HEK293 (cell line): ENCODE measurements around the gene DNAJC11.

Experiments used
- BCL6B ChIP-seq: fragments of 450-650 bp; formaldehyde crosslinking; IDR thresholded peaks from 2 replicates; pipeline ENCODE4 v1.5.1; 2017; ENCODE audit warnings: missing biosample characterization, missing genetic modification characterization
- GLI2 ChIP-seq: fragments of 450-650 bp; formaldehyde crosslinking; IDR thresholded peaks from 2 replicates; pipeline ENCODE4; 2017; ENCODE audit warnings: missing biosample characterization, missing genetic modification characterization, low read depth, borderline replicate concordance
- OSR2 ChIP-seq: fragments of 450-650 bp; formaldehyde crosslinking; IDR thresholded peaks from 2 replicates; pipeline ENCODE4 v1.5.1; 2016; ENCODE audit warnings: missing biosample characterization, missing genetic modification characterization
- RBAK ChIP-seq: fragments of 450-650 bp; formaldehyde crosslinking; IDR thresholded peaks from 2 replicates; pipeline ENCODE4 v1.5.1; 2016; ENCODE audit warnings: missing biosample characterization, missing genetic modification characterization
- SP7 ChIP-seq: fragments of 450-650 bp; formaldehyde crosslinking; IDR thresholded peaks from 2 replicates; pipeline ENCODE4 v1.5.1; 2016; ENCODE audit warnings: missing biosample characterization, missing genetic modification characterization
- WT1 ChIP-seq: fragments of 450-650 bp; formaldehyde crosslinking; IDR thresholded peaks from 2 replicates; pipeline ENCODE4 v1.5.1; 2016; ENCODE audit warnings: missing biosample characterization, missing genetic modification characterization
- ZBTB44 ChIP-seq: fragments of 450-650 bp; IDR thresholded peaks from 2 replicates; pipeline ENCODE4 v1.5.1; 2018; ENCODE audit warnings: missing biosample characterization, mild to moderate bottlenecking, missing genetic modification characterization
- ZBTB8A ChIP-seq: fragments of 450-650 bp; formaldehyde crosslinking; IDR thresholded peaks from 2 replicates; pipeline ENCODE4 v1.5.1; 2016; ENCODE audit warnings: missing biosample characterization, missing genetic modification characterization
- ZNF155 ChIP-seq: fragments of 450-650 bp; formaldehyde crosslinking; IDR thresholded peaks from 2 replicates; pipeline ENCODE4 v1.5.1; 2016; ENCODE audit warnings: missing biosample characterization, missing genetic modification characterization
- ZNF2 ChIP-seq: fragments of 450-650 bp; formaldehyde crosslinking; IDR thresholded peaks from 2 replicates; pipeline ENCODE4 v1.5.1; 2016; ENCODE audit warnings: missing biosample characterization, missing genetic modification characterization
- ZNF248 ChIP-seq: fragments of 450-650 bp; formaldehyde crosslinking; IDR thresholded peaks from 2 replicates; pipeline ENCODE4 v1.5.1; 2017; ENCODE audit warnings: missing biosample characterization, missing genetic modification characterization
- ZNF302 ChIP-seq: fragments of 450-650 bp; formaldehyde crosslinking; IDR thresholded peaks from 2 replicates; pipeline ENCODE4 v1.5.1; 2016; ENCODE audit warnings: missing biosample characterization, missing genetic modification characterization, low read depth
- ZNF311 ChIP-seq: fragments of 450-650 bp; formaldehyde crosslinking; IDR thresholded peaks from 2 replicates; pipeline ENCODE4 v1.5.1; 2017; ENCODE audit warnings: missing biosample characterization, missing genetic modification characterization, borderline replicate concordance
- ZNF324 ChIP-seq: fragments of 450-650 bp; formaldehyde crosslinking; IDR thresholded peaks from 2 replicates; pipeline ENCODE4 v1.5.1; 2016; ENCODE audit warnings: missing biosample characterization, missing genetic modification characterization
- ZNF501 ChIP-seq: fragments of 450-650 bp; formaldehyde crosslinking; IDR thresholded peaks from 2 replicates; pipeline ENCODE4 v1.5.1; 2016; ENCODE audit warnings: missing biosample characterization, missing genetic modification characterization
- ZNF510 ChIP-seq: fragments of 450-650 bp; formaldehyde crosslinking; IDR thresholded peaks from 2 replicates; pipeline ENCODE4 v1.5.1; 2018; ENCODE audit warnings: mild to moderate bottlenecking, missing genetic modification characterization, missing biosample characterization; ENCODE audit not compliant: insufficient replicate concordance
- ZNF514 ChIP-seq: fragments of 450-650 bp; formaldehyde crosslinking; IDR thresholded peaks from 2 replicates; pipeline ENCODE4 v1.5.1; 2016; ENCODE audit warnings: missing biosample characterization, missing genetic modification characterization
- ZNF521 ChIP-seq: fragments of 450-650 bp; formaldehyde crosslinking; IDR thresholded peaks from 2 replicates; pipeline ENCODE4 v1.5.1; 2017; ENCODE audit warnings: missing biosample characterization, mild to moderate bottlenecking, missing genetic modification characterization
- ZNF549 ChIP-seq: fragments of 450-650 bp; IDR thresholded peaks from 2 replicates; pipeline ENCODE4 v1.5.1; 2018; ENCODE audit warnings: missing biosample characterization, missing genetic modification characterization, mild to moderate bottlenecking, inconsistent platforms, moderate library complexity
- ZNF560 ChIP-seq: fragments of 450-650 bp; formaldehyde crosslinking; IDR thresholded peaks from 2 replicates; pipeline ENCODE4 v1.5.1; 2017; ENCODE audit warnings: missing biosample characterization, missing genetic modification characterization, borderline replicate concordance
- ZNF585B ChIP-seq: fragments of 450-650 bp; formaldehyde crosslinking; IDR thresholded peaks from 2 replicates; pipeline ENCODE4 v1.5.1; 2016; ENCODE audit warnings: missing biosample characterization, missing genetic modification characterization
- ZNF610 ChIP-seq: fragments of 450-650 bp; formaldehyde crosslinking; IDR thresholded peaks from 2 replicates; pipeline ENCODE4 v1.5.1; 2016; ENCODE audit warnings: missing biosample characterization, missing genetic modification characterization, borderline replicate concordance
- ZNF629 ChIP-seq: fragments of 450-650 bp; formaldehyde crosslinking; IDR thresholded peaks from 2 replicates; pipeline ENCODE4 v1.5.1; 2017; ENCODE audit warnings: missing biosample characterization, missing genetic modification characterization
- ZNF654 ChIP-seq: fragments of 450-650 bp; formaldehyde crosslinking; IDR thresholded peaks from 2 replicates; pipeline ENCODE4 v1.5.1; 2016; ENCODE audit warnings: low read depth, missing biosample characterization, missing genetic modification characterization
- ZNF701 ChIP-seq: fragments of 450-650 bp; formaldehyde crosslinking; IDR thresholded peaks from 2 replicates; pipeline ENCODE4 v1.5.1; 2016; ENCODE audit warnings: missing biosample characterization, missing genetic modification characterization
- ZNF768 ChIP-seq: fragments of 450-650 bp; formaldehyde crosslinking; IDR thresholded peaks from 2 replicates; pipeline ENCODE4 v1.5.1; 2018; ENCODE audit warnings: missing biosample characterization, mild to moderate bottlenecking, missing genetic modification characterization
- ZSCAN23 ChIP-seq: fragments of 450-650 bp; formaldehyde crosslinking; IDR thresholded peaks from 2 replicates; pipeline ENCODE4 v1.5.1; 2016; ENCODE audit warnings: missing biosample characterization, missing genetic modification characterization
- ZSCAN30 ChIP-seq: fragments of 450-650 bp; IDR thresholded peaks from 2 replicates; pipeline ENCODE4 v1.5.1; 2018; ENCODE audit warnings: missing biosample characterization, mild to moderate bottlenecking, missing genetic modification characterization, moderate library complexity
- TF ChIP-seq, protein P1 (sequence below): fragments of 450-650 bp; formaldehyde crosslinking; IDR thresholded peaks from 2 replicates; pipeline ENCODE4 v1.5.1; 2016; ENCODE audit warnings: missing biosample characterization, missing genetic modification characterization
- TF ChIP-seq, protein P2 (sequence below): fragments of 450-650 bp; formaldehyde crosslinking; IDR thresholded peaks from 2 replicates; pipeline ENCODE4 v1.5.1; 2017; ENCODE audit warnings: missing biosample characterization, missing genetic modification characterization
- TF ChIP-seq, protein P3 (sequence below): fragments of 450-650 bp; formaldehyde crosslinking; IDR thresholded peaks from 2 replicates; pipeline ENCODE4 v1.5.1; 2016; ENCODE audit warnings: missing biosample characterization, missing genetic modification characterization, borderline replicate concordance

The DNAJC11 gene

DNA sequence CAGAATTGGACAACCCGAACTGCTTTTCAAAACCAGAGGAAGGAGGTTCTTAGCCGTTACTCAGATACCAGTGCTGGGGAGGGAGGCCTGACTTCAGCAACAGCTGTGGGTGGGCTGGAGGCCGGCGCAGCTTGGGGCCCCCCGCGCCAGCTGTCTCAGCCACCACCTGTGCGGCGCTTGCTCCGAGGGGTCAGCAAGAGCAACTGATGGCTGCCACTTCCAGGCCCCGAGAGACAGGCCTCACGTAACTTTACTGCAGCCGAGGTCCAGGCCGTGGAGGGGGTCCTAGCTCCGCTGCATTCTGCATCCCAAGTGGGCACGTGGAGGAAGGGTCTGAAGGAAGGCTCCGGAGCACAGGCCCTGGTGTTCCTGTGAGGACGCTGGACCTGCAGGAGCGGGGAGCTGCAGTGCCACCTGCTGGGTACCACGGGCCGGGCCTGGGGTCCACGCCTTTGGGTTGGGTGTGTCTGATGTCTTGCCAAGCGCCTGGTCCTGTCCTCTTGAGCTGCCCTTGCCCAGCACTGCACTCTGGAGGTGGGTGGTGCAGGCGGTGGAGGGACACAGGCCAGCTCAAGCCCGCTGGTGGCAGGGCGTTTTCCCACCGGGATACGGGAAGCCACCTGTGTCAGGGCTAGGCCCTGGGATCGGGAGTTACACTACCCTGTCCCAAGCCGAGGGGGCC is 67.1 kb downstream of the DNAJC11 start (continued):
- TF ChIP-seq BCL6B (tag by site-specific recombination) (no peak), OSR2 (tag by site-specific recombination) (no peak), WT1 (tag by site-specific recombination) (no peak), ZBTB8A (tag by site-specific recombination) (no peak), ZSCAN23 (tag by site-specific recombination) (no peak), ZNF610 (tag by site-specific recombination) (no peak), ZNF585B (tag by site-specific recombination) (no peak), ZNF521 (tag by site-specific recombination) (no peak), ZBTB44 (tag by site-specific recombination) (no peak), ZSCAN30 (tag by site-specific recombination) (no peak), ZNF2 (no peak), SP7 (tag by site-specific recombination) (no peak), RBAK (tag by site-specific recombination) (no peak), ZNF701 (tag by site-specific recombination) (no peak), ZNF501 (tag by site-specific recombination) (peak; percentile 48; the same call in 1 of the 2 replicates), ZNF302 (tag by site-specific recombination) (no peak), ZNF560 (tag by site-specific recombination) (no peak), ZNF549 (tag by site-specific recombination) (no peak), ZNF248 (tag by site-specific recombination) (no peak), ZNF768 (tag by site-specific recombination) (no peak), ZNF324 (tag by site-specific recombination) (no peak), ZNF654 (tag by site-specific recombination) (peak; percentile 49), ZNF510 (tag by site-specific recombination) (no peak), GLI2 (no peak), ZNF311 (tag by site-specific recombination) (no peak), ZNF514 (no peak), ZNF629 (tag by site-specific recombination) (no peak), ZNF155 (tag by site-specific recombination) (no peak)
- TF ChIP-seq, protein P1, sequence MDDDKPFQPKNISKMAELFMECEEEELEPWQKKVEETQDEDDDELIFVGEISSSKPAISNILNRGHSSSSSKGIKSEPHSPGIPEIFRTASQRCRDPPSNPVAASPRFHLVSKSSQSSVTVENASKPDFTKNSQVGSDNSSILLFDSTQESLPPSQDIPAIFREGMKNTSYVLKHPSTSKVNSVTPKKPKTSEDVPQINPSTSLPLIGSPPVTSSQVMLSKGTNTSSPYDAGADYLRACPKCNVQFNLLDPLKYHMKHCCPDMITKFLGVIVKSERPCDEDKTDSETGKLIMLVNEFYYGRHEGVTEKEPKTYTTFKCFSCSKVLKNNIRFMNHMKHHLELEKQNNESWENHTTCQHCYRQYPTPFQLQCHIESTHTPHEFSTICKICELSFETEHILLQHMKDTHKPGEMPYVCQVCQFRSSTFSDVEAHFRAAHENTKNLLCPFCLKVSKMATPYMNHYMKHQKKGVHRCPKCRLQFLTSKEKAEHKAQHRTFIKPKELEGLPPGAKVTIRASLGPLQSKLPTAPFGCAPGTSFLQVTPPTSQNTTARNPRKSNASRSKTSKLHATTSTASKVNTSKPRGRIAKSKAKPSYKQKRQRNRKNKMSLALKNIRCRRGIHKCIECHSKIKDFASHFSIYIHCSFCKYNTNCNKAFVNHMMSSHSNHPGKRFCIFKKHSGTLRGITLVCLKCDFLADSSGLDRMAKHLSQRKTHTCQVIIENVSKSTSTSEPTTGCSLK (tag by site-specific recombination) = no peak
- TF ChIP-seq, protein P2, sequence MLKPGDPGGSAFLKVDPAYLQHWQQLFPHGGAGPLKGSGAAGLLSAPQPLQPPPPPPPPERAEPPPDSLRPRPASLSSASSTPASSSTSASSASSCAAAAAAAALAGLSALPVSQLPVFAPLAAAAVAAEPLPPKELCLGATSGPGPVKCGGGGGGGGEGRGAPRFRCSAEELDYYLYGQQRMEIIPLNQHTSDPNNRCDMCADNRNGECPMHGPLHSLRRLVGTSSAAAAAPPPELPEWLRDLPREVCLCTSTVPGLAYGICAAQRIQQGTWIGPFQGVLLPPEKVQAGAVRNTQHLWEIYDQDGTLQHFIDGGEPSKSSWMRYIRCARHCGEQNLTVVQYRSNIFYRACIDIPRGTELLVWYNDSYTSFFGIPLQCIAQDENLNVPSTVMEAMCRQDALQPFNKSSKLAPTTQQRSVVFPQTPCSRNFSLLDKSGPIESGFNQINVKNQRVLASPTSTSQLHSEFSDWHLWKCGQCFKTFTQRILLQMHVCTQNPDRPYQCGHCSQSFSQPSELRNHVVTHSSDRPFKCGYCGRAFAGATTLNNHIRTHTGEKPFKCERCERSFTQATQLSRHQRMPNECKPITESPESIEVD = no peak
- TF ChIP-seq, protein P3, sequence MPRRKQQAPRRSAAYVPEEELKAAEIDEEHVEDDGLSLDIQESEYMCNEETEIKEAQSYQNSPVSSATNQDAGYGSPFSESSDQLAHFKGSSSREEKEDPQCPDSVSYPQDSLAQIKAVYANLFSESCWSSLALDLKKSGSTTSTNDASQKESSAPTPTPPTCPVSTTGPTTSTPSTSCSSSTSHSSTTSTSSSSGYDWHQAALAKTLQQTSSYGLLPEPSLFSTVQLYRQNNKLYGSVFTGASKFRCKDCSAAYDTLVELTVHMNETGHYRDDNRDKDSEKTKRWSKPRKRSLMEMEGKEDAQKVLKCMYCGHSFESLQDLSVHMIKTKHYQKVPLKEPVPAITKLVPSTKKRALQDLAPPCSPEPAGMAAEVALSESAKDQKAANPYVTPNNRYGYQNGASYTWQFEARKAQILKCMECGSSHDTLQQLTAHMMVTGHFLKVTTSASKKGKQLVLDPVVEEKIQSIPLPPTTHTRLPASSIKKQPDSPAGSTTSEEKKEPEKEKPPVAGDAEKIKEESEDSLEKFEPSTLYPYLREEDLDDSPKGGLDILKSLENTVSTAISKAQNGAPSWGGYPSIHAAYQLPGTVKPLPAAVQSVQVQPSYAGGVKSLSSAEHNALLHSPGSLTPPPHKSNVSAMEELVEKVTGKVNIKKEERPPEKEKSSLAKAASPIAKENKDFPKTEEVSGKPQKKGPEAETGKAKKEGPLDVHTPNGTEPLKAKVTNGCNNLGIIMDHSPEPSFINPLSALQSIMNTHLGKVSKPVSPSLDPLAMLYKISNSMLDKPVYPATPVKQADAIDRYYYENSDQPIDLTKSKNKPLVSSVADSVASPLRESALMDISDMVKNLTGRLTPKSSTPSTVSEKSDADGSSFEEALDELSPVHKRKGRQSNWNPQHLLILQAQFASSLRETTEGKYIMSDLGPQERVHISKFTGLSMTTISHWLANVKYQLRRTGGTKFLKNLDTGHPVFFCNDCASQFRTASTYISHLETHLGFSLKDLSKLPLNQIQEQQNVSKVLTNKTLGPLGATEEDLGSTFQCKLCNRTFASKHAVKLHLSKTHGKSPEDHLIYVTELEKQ (tag by site-specific recombination) = no peak
